ENCODE results near the gene CSRP1.
"Not testable (repeated sequence)": the region's sequence is repeated elsewhere in the genome, so short reads cannot be mapped to it uniquely, and the experiment has no call there.

CSRP1 gene

GRCh38 chr1:201475915-201476669, 30.8 kb downstream of the CSRP1 start:
- no peak for DNase-seq

- DNase-seq, result no peak
These were observed 31.8 kb downstream of the CSRP1 start for GRCh38 chr1:201475130-201475529.

- no peak for DNase-seq
These were observed 33.6 kb downstream of the CSRP1 start for GRCh38 chr1:201473296-201473695.

DNA sequence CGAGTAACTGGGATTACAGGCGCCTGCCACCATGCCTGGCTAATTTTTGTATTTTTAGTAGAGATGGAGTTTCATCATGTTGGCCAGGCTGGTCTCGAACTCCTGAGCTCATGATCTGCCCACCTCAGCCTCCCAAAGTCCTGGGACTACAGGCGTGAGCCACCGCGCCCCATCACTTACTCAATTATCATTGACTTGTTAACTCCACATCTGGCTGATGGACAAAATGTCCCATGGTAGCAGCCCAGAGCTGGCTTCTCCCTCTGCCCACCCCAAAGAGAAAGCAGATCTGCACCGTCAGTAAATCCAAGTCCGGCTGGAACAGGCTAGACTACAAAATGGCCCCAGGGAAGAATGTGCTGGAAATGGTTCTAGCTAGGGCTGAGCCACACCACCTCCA, 34.6 kb downstream of the CSRP1 start:
- not testable (repeated sequence) for DNase-seq

DNA sequence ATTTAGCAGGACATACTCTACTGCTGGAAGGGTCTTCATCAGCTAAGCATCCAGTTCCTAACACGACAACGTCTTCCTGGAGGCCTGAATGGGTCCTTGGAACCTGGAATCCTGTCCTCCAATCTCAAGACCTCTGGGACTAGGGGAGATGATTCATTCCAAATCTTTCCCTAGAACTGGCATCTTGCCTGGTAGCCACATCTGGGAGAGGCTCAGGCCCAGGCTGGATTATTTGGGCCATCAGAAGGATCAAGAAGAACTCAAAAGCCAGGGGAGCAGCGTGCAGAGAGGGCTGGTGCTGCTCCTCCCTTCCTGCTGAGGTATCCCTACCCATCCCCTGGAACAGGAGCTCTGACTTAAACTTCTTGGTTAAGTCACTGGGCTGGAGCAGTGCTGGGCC, 35.2 kb downstream of the CSRP1 start:
- no peak for DNase-seq

DNA sequence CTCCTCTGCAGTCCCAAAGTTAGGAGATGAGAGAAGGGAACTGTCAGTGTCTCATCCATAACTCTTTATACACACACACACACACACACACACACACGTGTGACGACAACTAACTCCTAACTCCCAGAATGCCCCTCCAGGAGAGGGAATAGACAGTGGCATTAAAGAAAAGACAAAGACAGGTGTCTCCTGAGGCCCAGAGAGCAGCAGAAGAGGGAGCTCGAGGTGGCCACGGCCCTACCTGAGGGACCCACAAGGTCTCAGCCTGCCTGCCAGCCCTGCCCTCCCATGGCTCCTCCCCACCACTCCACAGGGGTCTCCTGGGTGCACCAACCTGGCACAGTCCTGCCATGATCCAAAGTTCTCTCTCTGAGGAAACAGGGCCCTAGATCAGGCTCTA, 36.3 kb downstream of the CSRP1 start:
- DNase-seq, result no peak

DNA sequence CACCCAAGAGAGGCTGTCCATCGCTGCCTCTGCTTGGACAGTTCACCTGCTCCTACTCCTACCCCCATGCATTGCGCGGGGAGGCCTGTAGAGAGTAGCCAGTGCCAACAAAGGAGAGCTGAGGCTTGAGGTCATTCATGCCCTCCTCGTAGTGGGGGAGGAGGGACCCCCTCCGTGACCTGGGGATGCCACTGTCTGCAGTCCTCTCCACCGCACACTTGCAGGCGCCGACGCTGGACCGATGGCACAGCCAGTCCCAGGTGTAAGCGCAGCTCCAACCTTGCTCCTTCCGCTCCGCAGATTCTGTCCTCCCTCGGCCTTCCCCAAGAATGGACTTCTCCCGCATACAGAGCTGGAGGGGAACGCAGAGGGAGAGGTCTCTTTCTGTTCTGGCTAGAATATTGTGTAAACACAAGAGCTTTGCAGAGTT, 37.3 kb downstream of the CSRP1 start:
- DNase-seq, result no peak

DNA sequence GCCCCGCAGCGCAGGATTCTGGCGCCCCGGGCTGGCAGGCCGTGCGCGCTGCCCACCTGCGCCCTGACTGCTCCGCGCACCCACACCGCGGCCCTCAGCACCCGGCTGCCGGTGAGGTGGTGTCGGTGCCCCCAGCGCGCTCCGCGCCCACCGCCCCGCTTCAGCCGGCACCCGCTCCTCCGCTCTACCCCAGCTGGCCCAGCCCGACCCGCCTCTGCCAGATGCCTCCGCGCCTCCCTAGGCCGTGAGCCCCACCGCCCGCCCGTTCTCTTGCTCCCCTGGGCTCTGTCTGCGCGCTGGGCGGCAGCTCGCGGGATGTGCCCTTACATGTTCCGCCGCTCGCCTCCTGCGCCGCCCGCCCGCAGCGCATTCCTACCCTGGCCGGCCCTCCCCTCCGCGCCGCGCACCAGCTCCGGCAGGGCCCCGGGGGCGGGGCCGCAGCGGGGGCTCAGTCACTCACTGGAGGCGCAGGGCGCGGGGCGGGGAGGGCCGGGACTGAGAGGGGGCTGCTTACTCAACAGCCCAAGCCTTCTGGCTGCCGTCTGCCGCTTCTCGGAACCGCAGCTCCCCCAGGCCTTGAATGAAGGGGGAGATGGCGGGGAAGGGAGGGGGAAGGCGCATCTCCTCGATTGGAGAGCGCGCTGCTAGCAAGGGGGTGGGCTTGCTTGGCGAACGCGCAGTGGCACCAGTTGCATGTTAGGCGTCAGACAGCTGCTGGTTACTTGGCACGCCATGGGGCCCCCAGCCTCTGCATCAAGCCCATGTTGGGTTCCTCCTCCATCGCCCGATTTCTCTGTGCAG, 37.9 kb downstream of the CSRP1 start, which contains the start of gene PHLDA3:
TSS of gene PHLDA3 (minus strand) at position 345 of the 801 bp plus-strand sequence. CDS start 402 bp downstream, outside the sequence.
- DNase-seq, result no peak

- no peak for DNase-seq
These were observed 38.5 kb downstream of the CSRP1 start for GRCh38 chr1:201468501-201468843.

DNA sequence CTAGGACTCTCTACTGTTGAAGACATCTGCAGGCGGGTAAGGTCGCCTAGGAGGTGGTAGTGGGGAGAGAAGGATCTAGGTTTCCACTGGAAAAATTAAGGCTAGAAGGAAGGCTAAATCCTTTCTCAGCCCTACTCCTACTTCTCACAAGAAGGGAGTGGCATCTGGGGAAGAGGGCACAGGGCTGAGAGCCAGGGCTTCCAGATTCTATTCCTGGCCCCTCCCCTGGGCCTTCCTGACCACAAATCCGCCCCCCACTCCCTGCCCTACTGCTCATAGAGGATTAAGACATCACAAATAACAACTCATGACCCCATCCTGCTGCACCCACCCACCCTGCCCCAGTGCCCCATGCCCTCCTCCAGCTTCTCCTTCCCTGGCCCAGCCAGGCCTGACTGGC, 40.4 kb downstream of the CSRP1 start:
- DNase-seq, result no peak

DNA sequence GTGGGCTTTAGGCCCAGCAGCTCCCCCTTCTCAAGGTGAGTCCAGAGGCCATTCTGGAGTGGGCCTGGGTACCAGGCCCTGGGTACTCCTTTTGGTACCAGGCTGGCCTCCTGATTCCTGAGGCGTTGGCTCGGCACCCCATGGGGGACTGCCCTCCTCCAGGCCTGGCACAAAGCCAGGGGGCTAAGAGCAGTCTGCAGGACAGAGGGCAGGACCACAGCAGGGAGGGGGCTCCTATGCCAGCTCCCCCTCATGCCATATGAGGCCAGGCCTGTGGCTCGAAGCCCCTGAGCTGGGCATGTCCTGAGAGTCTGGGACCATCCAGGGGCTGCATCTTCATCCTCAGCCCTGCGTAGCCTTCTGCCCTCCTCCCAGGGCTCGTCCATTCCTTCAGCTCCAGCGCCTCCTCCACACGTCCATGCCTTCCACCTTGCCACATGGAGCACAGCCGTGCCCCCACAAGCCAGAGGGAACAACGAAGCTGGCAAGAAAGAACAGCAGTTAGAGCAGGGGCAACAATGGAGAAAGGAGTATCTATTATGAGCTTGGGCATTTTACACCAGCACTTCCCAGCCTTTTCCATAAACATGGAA, 41.1 kb downstream of the CSRP1 start:
- no peak for DNase-seq

DNA sequence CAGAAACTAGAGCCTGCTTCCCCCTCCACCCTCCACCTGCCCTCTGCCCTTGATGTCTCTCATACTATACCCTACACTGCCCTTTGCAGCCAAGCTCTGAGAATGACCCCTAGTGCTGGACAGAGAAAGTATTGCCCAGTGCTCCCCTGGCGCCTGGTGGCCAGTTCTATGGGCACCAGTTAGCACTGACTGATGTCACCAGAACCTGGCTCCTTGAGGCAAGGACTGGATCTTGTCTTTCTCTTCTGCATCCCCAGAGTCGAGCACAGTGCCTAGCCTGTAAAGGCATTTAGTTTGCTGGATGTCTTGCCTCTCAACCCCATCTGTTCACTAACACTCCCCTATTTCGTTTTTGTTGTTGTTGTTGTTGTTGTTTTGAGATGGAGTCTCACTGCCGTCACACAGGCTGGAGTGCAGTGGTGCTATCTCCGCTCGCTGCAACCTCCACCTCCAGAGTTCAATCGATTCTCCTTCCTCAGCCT, 43.8 kb downstream of the CSRP1 start:
- DNase-seq, result no peak

DNA sequence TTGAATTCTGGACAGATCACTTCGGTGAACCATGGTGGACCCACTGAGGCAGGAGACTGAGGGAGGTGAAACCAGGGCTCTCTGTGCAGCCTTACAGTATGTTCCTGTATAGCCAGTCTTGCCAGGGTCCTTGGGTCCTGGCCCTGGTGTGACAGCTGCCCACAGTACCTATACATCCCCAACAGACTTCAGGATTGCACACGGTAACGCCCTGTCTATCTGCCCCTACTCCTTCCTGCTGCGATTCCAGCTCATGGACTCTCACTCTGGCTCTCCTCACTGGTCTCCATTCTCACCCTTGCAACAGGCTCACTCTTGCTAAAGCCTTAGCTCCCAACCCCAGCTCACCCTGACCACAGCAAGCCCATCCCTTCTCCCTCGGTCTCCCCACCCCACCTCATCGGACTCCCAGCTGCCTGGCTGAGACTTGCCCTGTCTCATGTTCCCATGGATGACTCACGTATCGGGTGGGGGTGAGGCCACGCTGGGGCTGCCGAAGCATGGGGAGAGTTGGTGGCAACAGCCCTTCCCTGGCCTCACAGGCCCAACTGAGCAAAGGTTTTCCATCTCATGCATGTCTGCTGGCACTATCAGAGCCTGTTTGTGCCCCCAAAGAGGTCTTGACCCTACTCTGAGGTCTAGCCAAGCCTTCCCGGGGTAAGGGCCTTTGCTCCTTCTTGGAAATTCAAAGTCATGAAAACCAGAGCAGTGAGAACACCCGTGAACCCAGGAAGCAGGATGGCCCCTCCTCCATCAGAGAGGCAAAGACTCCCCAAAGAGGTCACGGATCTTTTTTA, 45.1 kb downstream of the CSRP1 start:
- no peak for DNase-seq

DNA sequence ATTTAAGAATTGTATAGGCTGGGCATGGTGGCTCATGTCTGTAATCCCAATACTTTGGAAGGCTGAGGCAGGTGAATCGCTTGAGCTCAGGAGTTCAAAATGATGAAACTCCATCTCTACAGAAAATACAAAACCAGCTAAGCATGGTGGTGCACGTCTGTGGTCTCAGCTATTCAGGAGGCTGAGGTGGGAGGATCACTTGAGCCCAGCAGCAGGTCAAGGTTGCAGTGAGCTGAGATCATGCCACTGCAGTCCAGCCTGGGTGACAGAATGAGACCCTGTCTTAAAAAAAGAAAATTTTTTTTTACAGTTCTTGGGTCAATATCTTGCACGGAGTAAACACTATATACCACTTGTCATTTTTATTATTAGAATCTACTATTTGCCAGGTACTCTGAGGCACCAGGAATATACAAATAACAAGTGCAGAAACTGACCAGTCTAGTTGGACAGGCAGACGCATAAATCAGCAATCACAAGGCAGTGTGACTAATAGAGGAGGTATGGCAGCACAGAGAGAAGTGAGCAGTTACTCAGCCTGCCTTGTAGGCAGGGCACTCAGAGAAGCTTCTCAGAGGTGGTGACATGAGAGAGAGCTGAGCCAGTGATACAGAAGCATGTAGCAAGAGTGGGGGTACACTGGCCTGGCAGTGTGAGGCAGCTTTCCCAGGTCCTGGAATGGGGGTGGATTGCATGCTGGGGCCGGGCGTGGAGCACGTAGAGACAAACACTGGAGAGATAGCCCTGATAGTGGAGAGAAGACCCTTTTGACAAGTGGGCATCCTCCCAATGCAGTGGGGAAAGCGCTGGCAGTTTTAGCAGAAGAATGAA, 45.9 kb downstream of the CSRP1 start:
- no peak for DNase-seq

DNA sequence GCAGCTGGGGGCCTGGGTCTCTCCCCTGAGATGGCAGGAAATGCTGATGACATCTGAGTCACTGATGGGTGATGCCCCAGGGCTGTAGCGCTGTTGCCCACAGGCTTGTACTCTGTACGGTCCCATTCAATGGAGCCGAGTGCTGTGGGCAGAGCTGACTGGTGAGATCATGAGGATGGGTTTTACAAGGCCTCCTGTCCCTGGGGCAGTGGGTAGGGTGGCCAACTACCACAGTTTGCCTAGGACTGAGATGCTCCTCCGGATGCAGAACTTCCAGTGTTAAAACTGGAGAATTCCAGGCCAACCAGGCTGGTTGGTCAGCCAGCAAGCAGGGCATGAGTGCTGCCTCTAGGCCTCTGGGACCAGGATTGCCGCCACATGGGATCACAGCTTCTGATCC, 47.1 kb downstream of the CSRP1 start:
- no peak for DNase-seq

DNA sequence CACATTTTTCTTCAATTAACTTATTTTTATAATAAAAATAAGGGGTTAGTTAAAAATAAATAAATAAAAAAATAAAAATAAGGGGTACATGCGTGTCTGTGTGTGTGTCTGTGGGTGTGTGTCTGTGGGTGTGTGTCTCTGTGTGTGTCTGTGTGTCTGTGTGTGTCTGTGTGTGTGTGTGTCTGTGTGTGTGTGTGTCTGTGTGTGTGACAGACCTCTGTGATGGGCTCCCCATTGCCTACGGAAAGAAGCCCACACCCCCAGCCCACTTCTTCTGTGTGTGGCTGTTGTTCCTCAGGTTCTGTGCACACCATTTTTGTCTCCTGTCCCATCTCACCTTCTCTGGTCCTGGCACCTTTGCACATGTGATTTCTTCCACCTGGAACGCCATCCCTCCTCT, 47.9 kb downstream of the CSRP1 start:
- DNase-seq, result no peak

DNA sequence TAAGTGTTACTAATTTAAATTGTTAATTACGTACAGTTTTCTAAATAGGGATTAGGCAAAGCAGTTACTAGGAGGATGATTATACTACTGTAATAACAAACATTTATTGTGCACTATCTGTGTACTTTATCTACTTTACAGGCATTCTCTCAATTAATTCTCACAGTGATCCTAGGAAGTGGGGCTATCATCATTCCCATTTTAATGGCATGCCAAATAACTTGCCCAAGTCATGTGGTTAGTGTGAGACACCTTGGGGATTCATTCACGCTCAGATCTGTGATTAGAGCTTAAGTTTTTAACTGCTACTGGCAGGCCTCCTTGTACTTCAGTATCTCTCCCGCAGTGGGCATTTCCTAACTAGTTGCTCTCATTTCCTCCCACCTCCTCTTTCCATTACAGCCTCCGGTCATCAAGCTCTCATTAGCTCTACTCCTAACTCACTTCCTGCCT, 49.4 kb downstream of the CSRP1 start:
- DNase-seq, result no peak

GRCh38 chr1:201456499-201457309, 50.2 kb downstream of the CSRP1 start:
- no peak for DNase-seq

GRCh38 chr1:201455098-201455497, 51.8 kb downstream of the CSRP1 start:
- no peak for DNase-seq

DNA sequence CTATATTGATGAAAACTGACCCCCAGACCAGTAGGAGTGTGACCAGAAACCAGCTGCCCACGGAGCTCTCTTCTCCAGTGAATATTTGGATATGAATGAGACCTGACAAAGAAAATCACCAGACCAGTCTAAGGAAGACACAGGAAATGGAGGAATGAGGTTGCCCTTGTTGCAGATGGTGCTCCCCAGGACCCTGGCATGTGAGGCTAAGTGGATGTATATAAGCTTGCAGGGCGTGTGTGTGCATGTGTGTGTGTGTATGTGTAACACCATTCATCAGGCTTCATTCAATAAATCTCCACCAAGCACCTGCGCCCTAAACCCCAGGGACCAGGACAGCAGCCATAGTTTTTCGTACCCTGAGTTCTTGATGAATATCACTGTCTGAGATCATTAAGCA, 52.3 kb downstream of the CSRP1 start:
- DNase-seq, result no peak

DNA sequence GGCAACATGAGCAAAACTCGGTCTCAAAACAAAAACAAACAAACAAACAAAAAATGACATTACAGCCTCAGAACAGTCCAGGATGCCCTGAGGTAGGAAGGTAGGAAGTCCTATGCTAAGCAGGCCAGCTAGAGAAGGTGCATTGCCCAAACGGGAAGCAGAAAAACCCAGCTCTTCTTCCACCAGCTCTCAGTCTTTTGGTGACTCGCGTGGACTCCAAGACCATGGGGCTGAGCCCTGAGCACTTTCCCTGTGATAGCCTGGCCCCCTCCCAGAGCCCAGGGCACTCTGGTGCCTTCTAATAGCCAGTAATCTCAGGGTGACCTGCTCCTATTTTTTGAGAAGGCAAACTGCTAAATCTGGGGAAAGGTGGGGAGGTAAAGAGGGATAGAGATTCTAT, 54.1 kb downstream of the CSRP1 start:
- DNase-seq, result no peak

Measured in effector CD4-positive, alpha-beta T cell (primary cell).